ENCODE data around the gene EXOC6B.
"Not testable (repeated sequence)": the region's sequence is repeated elsewhere in the genome, so short reads cannot be mapped to it uniquely, and the experiment has no call there.

Gene EXOC6B

GRCh38 chr2:72545790-72546189, 280.0 kb downstream of the EXOC6B start:
- no peak for DNase-seq (ENCODE audit: extremely low read depth, insufficient read length)
- TF ChIP-seq CTCF (IDR thresholded peaks at IDR 0.05; ENCODE audit: insufficient read depth, low read length, poor library complexity, severe bottlenecking): no peak
- H3K27me3 ChIP-seq (replicated peaks; ENCODE audit: control insufficient read depth, insufficient read depth, low read length): no peaks in the 10 kb centered on the region
- H3K36me3 ChIP-seq (ENCODE audit: control insufficient read depth, insufficient read depth, low read length): no peaks in the 10 kb centered on the region
- no peak overlapping the region for H3K4me3 ChIP-seq (replicated peaks; ENCODE audit: low read depth, low read length)

DNA sequence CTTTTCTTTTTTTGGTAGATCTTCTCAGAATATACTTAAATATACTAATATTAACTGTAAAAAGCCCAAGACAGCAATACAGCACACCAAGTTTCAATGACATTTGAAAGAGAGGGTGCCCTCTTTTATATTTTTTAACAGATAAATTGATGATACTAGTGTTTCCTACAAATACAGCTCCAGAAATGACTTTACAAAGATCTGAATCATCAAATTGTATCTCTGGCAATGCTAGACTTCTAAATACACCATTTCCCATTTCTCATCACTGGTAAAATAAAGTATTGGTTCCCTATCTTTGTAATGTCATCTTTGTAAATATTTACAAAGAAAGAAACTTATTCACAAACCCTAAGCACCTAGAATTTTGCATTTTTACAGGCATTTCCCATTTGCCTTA, 281.3 kb downstream of the EXOC6B start:
- no peaks in the 10 kb centered on the region for H3K36me3 ChIP-seq (ENCODE audit: control insufficient read depth, insufficient read depth, low read length)
- no peak overlapping the region for H3K4me3 ChIP-seq (replicated peaks; ENCODE audit: low read depth, low read length)
- no peak for TF ChIP-seq CTCF (IDR thresholded peaks at IDR 0.05; ENCODE audit: insufficient read depth, low read length, poor library complexity, severe bottlenecking)
- DNase-seq (ENCODE audit: extremely low read depth, insufficient read length): no peak
- no peaks in the 10 kb centered on the region for H3K27me3 ChIP-seq (replicated peaks; ENCODE audit: control insufficient read depth, insufficient read depth, low read length)

- H3K27me3 ChIP-seq (replicated peaks; ENCODE audit: control insufficient read depth, insufficient read depth, low read length): no peaks in the 10 kb centered on the region
- no peak for DNase-seq (ENCODE audit: extremely low read depth, insufficient read length)
- no peak for TF ChIP-seq CTCF (IDR thresholded peaks at IDR 0.05; ENCODE audit: insufficient read depth, low read length, poor library complexity, severe bottlenecking)
- no peaks in the 10 kb centered on the region for H3K36me3 ChIP-seq (ENCODE audit: control insufficient read depth, insufficient read depth, low read length)
- H3K4me3 ChIP-seq (replicated peaks; ENCODE audit: low read depth, low read length): no peak overlapping the region
Measured at GRCh38 chr2:72543497-72544216, 282.2 kb downstream of the EXOC6B start.

DNA sequence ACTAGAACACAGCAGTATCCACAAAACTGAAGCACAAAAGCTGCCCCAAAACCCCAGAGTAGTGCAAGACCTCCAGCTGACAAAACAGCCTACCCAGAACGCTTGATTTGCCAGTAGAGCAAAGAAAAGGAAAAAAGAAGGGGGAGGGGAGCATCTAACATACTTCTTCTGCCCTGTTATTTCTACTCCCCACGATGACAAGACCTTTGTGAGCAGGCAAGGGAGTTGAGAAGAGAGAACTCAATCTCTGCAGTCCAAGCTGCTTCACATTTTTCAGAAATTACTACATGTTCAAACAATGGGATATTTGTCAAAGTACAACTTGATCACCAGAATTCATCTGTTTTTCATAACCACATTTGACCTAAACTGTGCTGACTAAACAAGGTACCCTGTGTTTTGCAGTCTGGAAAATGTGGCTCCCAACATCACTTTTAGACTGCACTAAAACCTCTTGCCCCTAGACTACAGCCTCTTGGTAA, 286.7 kb downstream of the EXOC6B start:
- Histone ChIP-seq H3K4me3 (replicated peaks; ENCODE audit: low read depth, low read length) (no peak overlapping the region), H3K27me3 (replicated peaks; ENCODE audit: control insufficient read depth, insufficient read depth, low read length) (no peaks in the 10 kb centered on the region), H3K36me3 (ENCODE audit: control insufficient read depth, insufficient read depth, low read length) (no peaks in the 10 kb centered on the region)
- DNase-seq (ENCODE audit: extremely low read depth, insufficient read length): no peak
- TF ChIP-seq CTCF (IDR thresholded peaks at IDR 0.05; ENCODE audit: insufficient read depth, low read length, poor library complexity, severe bottlenecking): no peak

DNA sequence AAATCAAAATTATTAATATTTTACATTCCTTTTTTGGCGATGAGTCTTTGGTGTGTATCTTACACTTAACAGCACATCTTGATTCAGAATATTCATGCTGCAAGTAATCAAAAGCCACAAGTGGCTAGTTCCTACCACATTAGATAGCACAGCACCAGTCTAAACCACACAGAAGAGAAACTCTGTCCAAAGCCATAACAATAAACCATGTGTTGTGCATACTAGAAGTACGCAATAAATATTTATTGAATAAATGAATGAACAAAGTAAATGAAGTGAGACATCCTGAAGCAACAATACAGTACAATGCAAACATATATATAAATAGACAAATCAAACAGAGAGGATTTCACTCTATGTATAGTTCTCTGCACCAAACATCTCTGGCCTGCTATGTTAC, 287.3 kb downstream of the EXOC6B start:
- no peak for TF ChIP-seq CTCF (IDR thresholded peaks at IDR 0.05; ENCODE audit: insufficient read depth, low read length, poor library complexity, severe bottlenecking)
- no peak for DNase-seq (ENCODE audit: extremely low read depth, insufficient read length)
- Histone ChIP-seq H3K27me3 (replicated peaks; ENCODE audit: control insufficient read depth, insufficient read depth, low read length) (no peaks in the 10 kb centered on the region), H3K4me3 (replicated peaks; ENCODE audit: low read depth, low read length) (no peak overlapping the region), H3K36me3 (ENCODE audit: control insufficient read depth, insufficient read depth, low read length) (no peaks in the 10 kb centered on the region)

GRCh38 chr2:72535586-72535985, 290.2 kb downstream of the EXOC6B start:
- H3K36me3 ChIP-seq (ENCODE audit: control insufficient read depth, insufficient read depth, low read length); DNase-seq (ENCODE audit: extremely low read depth, insufficient read length); H3K27me3 ChIP-seq (replicated peaks; ENCODE audit: control insufficient read depth, insufficient read depth, low read length); H3K4me3 ChIP-seq (replicated peaks; ENCODE audit: low read depth, low read length): not testable (repeated sequence)
